Neuronal stem cell (in vitro differentiated cells): Measurements from ENCODE around the gene SLK.

Experiments
- DNase-seq: peaks from one replicate; pipeline ENCODE4 v3.0.0-alpha.2; 2013; ENCODE audit warnings: low spot score
- H2AFZ ChIP-seq: one replicate; pipeline ENCODE4 v1.6.1; 2013; ENCODE audit warnings: mild to moderate bottlenecking, low read length, inconsistent platforms
- H2AK5ac ChIP-seq: 2 replicates; pipeline ENCODE4 v1.6.1; 2013; ENCODE audit warnings: low read depth, mild to moderate bottlenecking, inconsistent platforms, low read length, moderate library complexity, mixed read lengths
- H2BK120ac ChIP-seq: 2 replicates; pipeline ENCODE4 v1.6.1; 2013; ENCODE audit warnings: low read depth, mild to moderate bottlenecking, inconsistent platforms, low read length, moderate library complexity, mixed read lengths
- H2BK12ac ChIP-seq: one replicate; pipeline ENCODE4 v1.6.1; 2013; ENCODE audit warnings: low read length, inconsistent platforms
- H2BK15ac ChIP-seq: 2 replicates; pipeline ENCODE4 v1.6.1; 2013; ENCODE audit warnings: mild to moderate bottlenecking, low read length, inconsistent platforms, mixed read lengths
- H2BK5ac ChIP-seq: one replicate; pipeline ENCODE4 v1.6.1; 2013; ENCODE audit warnings: inconsistent platforms, mild to moderate bottlenecking, low read length, moderate library complexity
- H3K14ac ChIP-seq: one replicate; pipeline ENCODE4 v1.6.1; 2013; ENCODE audit warnings: low read length, inconsistent platforms
- H3K18ac ChIP-seq: 2 replicates; pipeline ENCODE4 v1.6.1; 2013; ENCODE audit warnings: low read length, inconsistent platforms
- H3K23ac ChIP-seq: 2 replicates; pipeline ENCODE4 v1.6.1; 2013; ENCODE audit warnings: low read depth, mild to moderate bottlenecking, mixed read lengths, low read length, inconsistent platforms; ENCODE audit not compliant: poor library complexity
- H3K27ac ChIP-seq: replicated peaks from 3 replicates; pipeline ENCODE4 v1.5.1; 2013; ENCODE audit warnings: low read length, inconsistent platforms
- H3K27me3 ChIP-seq, 3 experiments: 2 replicates each; pipeline ENCODE4 v1.6.1; 2013; ENCODE audit warnings: low read length in 3 of 3, mild to moderate bottlenecking in 2 of 3, inconsistent platforms in 1 of 3, low read depth in 1 of 3, mixed read lengths in 1 of 3, moderate library complexity in 1 of 3; ENCODE audit not compliant: control insufficient read depth in 3 of 3, insufficient read depth in 3 of 3
- H3K36me3 ChIP-seq, 2 donors: replicated peaks in 1 of 2; 2 replicates each; pipeline ENCODE4 v1.6.1; 2013; ENCODE audit warnings: low read length in 2 of 2; ENCODE audit not compliant: control insufficient read depth in 2 of 2, insufficient read depth in 2 of 2
- H3K4ac ChIP-seq: 2 replicates; pipeline ENCODE4 v1.6.1; 2013; ENCODE audit warnings: inconsistent platforms, mild to moderate bottlenecking, low read length, moderate library complexity
- H3K4me1 ChIP-seq, 2 donors: 1 replicate in 1 of 2; 2 replicates in 1 of 2; pipeline ENCODE4 v1.6.1; 2013; ENCODE audit warnings: low read length in 2 of 2, low read depth in 1 of 2; ENCODE audit not compliant: control insufficient read depth in 2 of 2, insufficient read depth in 1 of 2
- H3K4me2 ChIP-seq: one replicate; pipeline ENCODE4 v1.6.1; 2013; ENCODE audit warnings: mild to moderate bottlenecking, low read length, inconsistent platforms; ENCODE audit not compliant: insufficient read depth, poor library complexity, severe bottlenecking
- H3K4me3 ChIP-seq, 2 donors: 2 replicates each; pipeline ENCODE4 v1.5.1; 2013; ENCODE audit warnings: low read length in 2 of 2, mild to moderate bottlenecking in 2 of 2, inconsistent platforms in 1 of 2, moderate library complexity in 1 of 2
- H3K79me1 ChIP-seq: one replicate; pipeline ENCODE4 v1.6.1; 2013; ENCODE audit warnings: low read depth, mild to moderate bottlenecking, inconsistent platforms, low read length, moderate library complexity
- H3K9ac ChIP-seq: one replicate; pipeline ENCODE4 v1.6.1; 2013; ENCODE audit warnings: mild to moderate bottlenecking, low read depth, low read length, inconsistent platforms; ENCODE audit not compliant: poor library complexity
- H3K9me3 ChIP-seq, 2 donors: replicated peaks in 1 of 2; 2 replicates each; pipeline versions ENCODE3 to v1.6.1; 2013; ENCODE audit warnings: low read length in 2 of 2, mild to moderate bottlenecking in 2 of 2, inconsistent platforms in 1 of 2, low read depth in 1 of 2, mixed read lengths in 1 of 2, moderate library complexity in 1 of 2; ENCODE audit not compliant: control insufficient read depth in 2 of 2, insufficient read depth in 1 of 2
- H4K8ac ChIP-seq: one replicate; pipeline ENCODE4 v1.6.1; 2013; ENCODE audit warnings: low read depth, mild to moderate bottlenecking, inconsistent platforms, low read length, moderate library complexity
- H4K91ac ChIP-seq: one replicate; pipeline ENCODE4 v1.6.1; 2013; ENCODE audit warnings: low read length, low read depth, mild to moderate bottlenecking, inconsistent platforms; ENCODE audit not compliant: poor library complexity
- WGBS, 2 donors: extraction: QIAGEN DNeasy Blood & Tissue Kit; methylation state at CpG; one replicate each; pipeline ENCODE4 v1.1.7; 2013; ENCODE audit warnings: missing lambda C conversion rate in 2 of 2, mixed read lengths in 1 of 2; ENCODE audit not compliant: insufficient read length in 2 of 2, insufficient replicate concordance in 1 of 2; ENCODE audit errors: extremely low coverage in 2 of 2; 5-methylcytosine and 5-hydroxymethylcytosine counted together

The SLK gene

DNA sequence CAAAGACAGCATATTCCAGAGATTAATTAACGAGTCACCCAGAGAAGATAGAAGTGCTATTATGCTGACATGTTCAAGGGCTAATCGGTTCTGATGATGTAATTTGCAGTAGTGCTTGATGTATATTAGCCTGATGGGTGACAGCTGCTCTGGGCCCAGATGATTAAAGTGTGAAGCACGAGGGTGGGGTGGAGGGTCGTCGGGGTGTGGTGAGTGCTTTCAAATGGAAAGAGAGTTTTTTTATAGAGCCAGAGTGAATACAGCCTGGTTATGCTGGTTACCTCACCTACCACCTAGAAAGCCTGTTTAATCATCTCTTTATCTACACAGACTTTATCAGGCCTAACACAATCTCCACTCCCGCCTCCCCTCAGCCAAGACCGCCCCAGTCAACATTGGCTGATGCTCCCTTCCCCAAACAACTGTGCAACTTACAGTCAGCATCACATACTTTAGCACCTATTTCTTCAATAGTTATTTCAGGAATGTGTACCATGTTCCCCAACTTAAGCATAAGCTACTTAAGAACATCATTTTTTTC is 37.5 kb upstream of the SLK start:
- no peak overlapping the region for H3K4me2 ChIP-seq
- no peak overlapping the region for H2BK5ac ChIP-seq
- no peak overlapping the region for H3K9ac ChIP-seq
- H2BK12ac ChIP-seq: no peak overlapping the region
- H3K79me1 ChIP-seq: no peaks in the 10 kb centered on the region
- no peaks in the 10 kb centered on the region for H3K4me1 ChIP-seq
- H3K27me3 ChIP-seq: peaks cover 0 to 7% (median 0%) of the 10 kb centered on the region in 3 experiments
- no peak overlapping the region for H3K23ac ChIP-seq
- DNase-seq: no peak
- no peak overlapping the region for H4K91ac ChIP-seq
- no peak overlapping the region for H2BK120ac ChIP-seq
- H2BK15ac ChIP-seq: no peak overlapping the region
- H4K8ac ChIP-seq: no peak overlapping the region
- H3K4ac ChIP-seq: no peak overlapping the region
- H3K18ac ChIP-seq: no peak overlapping the region
- H3K36me3 ChIP-seq: no peaks in the 10 kb centered on the region
- H3K9me3 ChIP-seq: no peaks in the 10 kb centered on the region
- H3K14ac ChIP-seq: no peak overlapping the region
- H3K4me3 ChIP-seq: no peak overlapping the region
- no peak overlapping the region for H3K27ac ChIP-seq
- H2AK5ac ChIP-seq: no peak overlapping the region
- H2AFZ ChIP-seq: no peak overlapping the region
- no CpG with 5 or more reads among the region's 7 CpGs for WGBS, 2 donors

DNA sequence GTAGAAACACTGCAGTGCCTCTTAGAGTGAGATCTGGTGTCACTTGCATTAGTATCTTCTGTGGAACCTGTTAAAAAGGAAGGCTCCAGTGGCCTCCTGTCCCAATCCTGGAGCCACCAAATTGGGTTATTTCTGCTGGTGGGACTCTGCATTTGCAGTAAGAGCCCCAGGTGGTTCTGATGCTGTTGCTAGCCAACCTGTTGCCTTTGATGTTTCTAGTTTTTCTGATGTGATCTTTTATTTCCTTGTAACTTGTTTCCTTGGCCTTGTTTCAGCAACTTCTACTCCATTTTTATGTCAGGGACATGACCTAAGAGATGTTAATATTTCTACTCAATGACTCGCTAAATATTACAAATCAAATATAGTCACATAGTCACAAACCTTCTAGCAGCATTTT is 36.5 kb upstream of the SLK start:
- Histone ChIP-seq H3K4me2 (no peak overlapping the region), H3K9ac (no peak overlapping the region), H3K27ac (no peak overlapping the region), H4K8ac (no peak overlapping the region), H3K14ac (no peak overlapping the region), H3K18ac (no peak overlapping the region), H3K4me1 (no peaks in the 10 kb centered on the region), H3K4me3 (no peak overlapping the region), H2AFZ (no peak overlapping the region), H2BK15ac (no peak overlapping the region), H3K23ac (no peak overlapping the region), H3K9me3 (no peaks in the 10 kb centered on the region), H2BK120ac (no peak overlapping the region), H2BK12ac (no peak overlapping the region), H2BK5ac (no peak overlapping the region), H3K27me3 (peaks cover 0 to 7% (median 0%) of the 10 kb centered on the region in 3 experiments), H4K91ac (no peak overlapping the region), H2AK5ac (no peak overlapping the region), H3K79me1 (no peaks in the 10 kb centered on the region), H3K4ac (no peak overlapping the region), H3K36me3 (no peaks in the 10 kb centered on the region)
- no peak for DNase-seq
- WGBS, 2 donors: no CpG with 5 or more reads among the region's 1 CpG

DNA sequence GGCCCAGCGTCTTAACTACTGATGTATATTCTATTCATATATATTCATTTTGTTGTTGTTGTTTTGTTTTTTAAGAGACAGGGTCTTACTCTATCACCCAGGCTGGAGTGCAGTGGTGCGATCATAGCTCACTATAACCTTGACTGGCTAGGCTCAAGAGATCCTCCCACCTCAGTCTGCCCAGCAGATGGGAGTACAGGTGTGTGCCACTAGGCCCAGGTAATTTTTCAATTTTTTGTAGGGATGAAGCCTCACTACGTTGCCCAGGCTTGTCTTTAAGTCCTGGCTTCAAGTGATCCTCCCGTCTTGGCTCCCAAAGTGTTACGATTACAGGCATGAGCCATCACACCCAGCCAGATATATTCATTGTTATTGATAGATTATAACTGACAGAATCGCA is 36.1 kb upstream of the SLK start:
- no peak overlapping the region for H2BK12ac ChIP-seq
- WGBS, 2 donors: no CpG with 5 or more reads among the region's 6 CpGs
- DNase-seq: no peak

DNA sequence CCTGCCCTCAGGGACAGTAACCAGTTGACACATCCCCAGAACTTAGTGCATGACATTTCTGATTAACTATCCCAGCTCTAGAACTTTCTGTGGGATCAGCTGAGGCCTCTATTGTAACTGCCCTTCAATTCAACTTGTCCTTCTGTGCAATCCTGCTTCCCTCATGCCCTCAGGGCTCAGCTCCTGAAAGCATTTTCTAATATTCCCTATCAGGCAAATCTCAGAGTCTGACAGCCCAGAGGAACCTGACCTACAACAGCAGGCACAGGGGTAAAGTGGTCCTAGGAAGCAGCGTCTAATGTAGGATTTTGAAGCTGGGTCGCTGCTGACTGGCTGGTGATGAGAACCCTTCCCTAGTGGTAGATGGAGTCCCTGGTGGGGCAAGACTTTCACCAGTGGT is 35.3 kb upstream of the SLK start:
- H3K4me1 ChIP-seq: no peaks in the 10 kb centered on the region
- H3K27me3 ChIP-seq: peaks cover 0 to 12% (median 0%) of the 10 kb centered on the region in 3 experiments
- H4K8ac ChIP-seq: no peak overlapping the region
- no peak overlapping the region for H2BK12ac ChIP-seq
- no peak overlapping the region for H3K14ac ChIP-seq
- no peak overlapping the region for H4K91ac ChIP-seq
- no peaks in the 10 kb centered on the region for H3K9me3 ChIP-seq
- H3K36me3 ChIP-seq: no peaks in the 10 kb centered on the region
- no peak overlapping the region for H3K4ac ChIP-seq
- no peak overlapping the region for H3K4me2 ChIP-seq
- no peak overlapping the region for H2AK5ac ChIP-seq
- DNase-seq: no peak
- no peak overlapping the region for H3K18ac ChIP-seq
- H2BK15ac ChIP-seq: no peak overlapping the region
- H3K4me3 ChIP-seq: no peak overlapping the region
- H2BK5ac ChIP-seq: no peak overlapping the region
- no peak overlapping the region for H2BK120ac ChIP-seq
- no peak overlapping the region for H3K27ac ChIP-seq
- H3K9ac ChIP-seq: no peak overlapping the region
- no peaks in the 10 kb centered on the region for H3K79me1 ChIP-seq
- no CpG with 5 or more reads among the region's 2 CpGs for WGBS, 2 donors
- H2AFZ ChIP-seq: no peak overlapping the region
- no peak overlapping the region for H3K23ac ChIP-seq

More for the DNA sequence above, 36.1 kb upstream of the SLK start:
- Histone ChIP-seq H4K8ac (no peak overlapping the region), H3K4ac (no peak overlapping the region), H3K27ac (no peak overlapping the region), H3K4me2 (no peak overlapping the region), H3K4me1 (no peaks in the 10 kb centered on the region), H2BK5ac (no peak overlapping the region), H2AK5ac (no peak overlapping the region), H3K27me3 (peaks cover 0 to 9% (median 0%) of the 10 kb centered on the region in 3 experiments), H3K36me3 (no peaks in the 10 kb centered on the region), H3K18ac (no peak overlapping the region), H3K4me3 (no peak overlapping the region), H3K23ac (no peak overlapping the region), H2BK15ac (no peak overlapping the region), H3K14ac (no peak overlapping the region), H2AFZ (no peak overlapping the region), H2BK120ac (no peak overlapping the region), H3K9me3 (no peaks in the 10 kb centered on the region), H4K91ac (no peak overlapping the region), H3K79me1 (no peaks in the 10 kb centered on the region), H3K9ac (no peak overlapping the region)
